ENCODE results near the gene SSBP3. TPM values are rescaled to one million over a fixed set of nuclear protein-coding genes. Genes with fewer than 3 reads are reported as not detected.
"Not testable (repeated sequence)": the region's sequence is repeated elsewhere in the genome, so short reads cannot be mapped to it uniquely, and the experiment has no call there.

SSBP3 gene
- total RNA-seq, 1 donor from 2014 or later = 21.7 TPM

DNA sequence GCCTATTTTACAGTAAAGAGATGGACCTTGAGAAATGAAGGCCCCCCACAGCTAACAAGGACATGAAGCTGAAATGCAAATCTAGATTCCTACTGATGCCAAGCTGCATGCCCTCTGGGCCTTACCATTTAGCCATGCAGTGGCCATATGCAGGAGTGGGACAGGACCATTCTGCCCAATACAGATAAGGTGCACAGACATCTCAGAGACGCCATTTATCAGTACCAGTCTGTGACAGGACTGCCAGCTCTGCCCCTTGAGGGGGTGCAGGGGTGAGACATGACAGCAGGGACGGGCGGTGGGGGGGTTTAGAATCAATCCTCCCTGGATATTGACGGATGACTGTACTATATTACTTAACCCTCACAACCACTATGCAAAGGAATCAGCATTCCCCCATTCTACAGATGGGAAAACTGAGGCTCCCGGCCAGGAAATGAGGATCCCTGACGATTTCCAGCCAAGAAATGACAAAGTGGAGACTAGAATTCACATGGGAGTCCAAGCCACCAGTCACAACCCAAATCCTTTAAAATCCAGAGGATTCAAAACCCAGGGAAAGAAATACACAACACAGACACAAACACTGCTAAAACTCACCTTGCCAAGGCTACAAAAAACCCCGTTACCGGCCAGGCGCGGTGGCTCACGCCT is 10.8 kb downstream of the SSBP3 start:
- DNase-seq (ENCODE audit: low spot score) (no peak), ATAC-seq (no peak)

DNA sequence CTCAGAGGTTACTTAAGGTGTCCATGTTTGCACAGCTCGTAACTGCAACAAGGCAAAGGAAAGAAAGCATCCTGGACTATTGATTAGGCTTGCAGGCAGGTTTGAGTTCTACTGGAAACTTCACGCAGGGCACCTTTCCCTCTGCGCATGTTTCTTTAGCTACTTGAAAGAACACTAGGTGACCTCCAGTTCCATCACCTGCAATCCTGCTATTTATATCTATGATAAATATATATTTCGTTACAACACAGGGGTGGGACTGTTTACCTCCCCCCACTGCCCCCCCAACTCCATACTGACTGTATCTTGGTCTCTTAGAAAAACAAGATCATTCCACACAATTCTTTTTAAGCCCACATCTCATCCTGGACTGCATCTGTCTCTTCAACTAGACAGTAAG is 12.1 kb downstream of the SSBP3 start:
- ATAC-seq (no peak), DNase-seq (ENCODE audit: low spot score) (no peak)

DNA sequence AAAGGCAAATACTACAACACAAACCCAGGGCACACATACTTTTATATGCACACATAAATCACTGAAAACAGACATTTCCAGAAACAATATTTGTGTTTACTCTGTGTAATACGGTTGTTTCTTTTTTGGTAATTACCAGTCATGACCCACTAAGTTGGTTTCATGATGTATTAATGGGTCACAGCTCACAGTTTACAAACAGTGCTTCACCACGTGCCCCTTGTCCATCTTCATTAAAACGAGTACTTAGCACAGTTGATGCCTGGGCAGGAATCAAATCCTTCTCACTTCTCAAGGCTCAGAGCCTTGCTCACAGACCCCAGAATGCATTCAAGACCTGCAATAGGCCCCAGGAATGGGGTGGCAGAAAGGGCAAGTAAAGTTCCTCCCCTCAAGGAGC is 13.8 kb downstream of the SSBP3 start:
- ATAC-seq (no peak), DNase-seq (ENCODE audit: low spot score) (no peak)

DNA sequence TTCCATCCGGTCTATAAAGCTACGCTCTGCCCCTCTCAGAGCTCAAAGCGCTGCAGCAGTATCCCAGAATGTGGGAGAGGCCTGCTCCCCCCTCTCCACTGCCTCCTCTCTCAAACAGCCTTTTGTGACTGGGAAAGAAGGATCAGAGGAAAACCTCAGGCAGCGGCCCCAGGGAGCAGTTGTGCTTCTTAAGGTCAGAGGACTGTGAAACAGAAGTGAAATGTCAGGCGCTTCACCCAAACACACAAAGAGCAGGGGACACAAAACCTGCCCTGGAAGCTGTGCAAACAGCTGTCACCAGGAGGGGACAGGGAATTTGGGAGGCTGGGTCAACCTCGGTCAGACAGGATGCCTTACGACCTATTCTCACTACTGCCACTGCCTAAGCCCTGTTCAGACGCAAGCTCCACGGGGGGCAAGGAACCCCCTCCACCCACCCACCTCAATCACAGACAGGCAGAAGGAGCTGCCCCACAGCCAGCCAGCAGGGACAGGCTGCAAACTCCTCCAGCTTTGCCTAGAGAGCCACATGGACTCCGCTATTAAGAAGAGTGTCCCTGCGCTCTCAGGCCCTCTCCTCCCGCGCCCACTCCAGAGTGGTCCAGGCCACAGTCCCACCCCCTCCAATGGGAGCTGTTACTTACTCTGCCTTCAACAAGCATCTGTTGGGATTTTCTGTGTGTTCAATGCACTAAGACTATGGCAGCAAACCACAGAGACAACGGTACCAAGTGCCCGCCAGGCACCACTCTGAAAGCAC is 14.6 kb downstream of the SSBP3 start:
- ATAC-seq (no peak), DNase-seq (ENCODE audit: low spot score) (no peak)

DNA sequence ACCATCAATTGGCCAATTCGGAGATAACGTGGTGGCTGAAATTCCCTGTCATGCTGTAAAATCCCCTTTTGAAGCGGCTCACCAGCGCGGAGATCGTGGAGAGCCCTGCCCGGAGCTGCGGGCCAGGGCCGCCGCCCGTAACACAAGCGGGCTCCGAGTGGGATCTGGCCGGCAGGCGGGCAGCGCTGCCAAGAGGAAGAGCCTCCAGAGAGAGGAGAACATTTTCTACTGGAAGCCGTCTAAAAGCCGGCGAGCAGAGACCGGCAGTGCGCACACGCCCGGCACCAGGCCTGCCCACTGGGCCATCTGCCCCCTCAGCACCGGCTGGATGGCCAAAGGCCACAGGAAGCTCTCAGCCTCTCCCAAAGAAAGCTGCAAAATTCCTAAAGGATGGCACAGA is 15.5 kb downstream of the SSBP3 start:
- no peak for ATAC-seq
- DNase-seq (ENCODE audit: low spot score) = no peak

DNA sequence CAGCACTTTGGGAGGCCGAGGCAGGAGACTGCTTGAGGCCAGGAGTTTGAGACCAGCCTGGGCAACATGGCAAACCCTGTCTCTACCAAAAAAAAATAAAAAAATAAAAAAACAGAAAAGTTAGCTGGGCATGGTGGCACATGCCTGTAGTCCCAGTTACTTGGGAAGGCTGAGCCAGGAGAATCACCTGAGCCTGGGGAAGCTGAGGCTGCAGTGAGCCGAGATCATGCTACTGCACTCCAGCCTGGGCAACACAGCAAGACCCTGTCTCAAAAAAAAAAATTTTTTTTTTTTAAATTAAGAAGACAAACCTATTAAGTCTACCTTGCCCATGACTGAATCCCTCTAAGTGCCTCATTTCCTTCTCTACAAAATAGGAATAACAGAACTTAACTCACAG is 16.6 kb downstream of the SSBP3 start:
- ATAC-seq; DNase-seq (ENCODE audit: low spot score): not testable (repeated sequence)

DNA sequence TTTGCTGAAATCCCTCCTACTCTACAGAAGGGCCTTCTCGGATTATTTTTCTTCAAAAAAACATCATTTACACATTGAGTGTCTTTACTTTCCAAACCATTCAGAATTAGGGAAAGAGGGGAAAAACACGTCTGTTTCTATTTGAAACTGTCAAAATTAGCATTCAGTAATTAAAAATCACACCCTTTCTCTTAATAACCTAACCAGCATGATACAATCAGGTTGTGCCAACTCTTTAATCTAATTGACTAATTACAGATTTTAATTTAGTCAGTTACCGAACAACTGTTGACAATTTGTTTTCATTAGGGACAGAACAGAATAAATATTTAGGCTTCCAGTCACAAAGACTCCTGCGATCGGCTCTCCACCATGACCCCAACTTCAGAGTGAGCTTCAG is 18.8 kb downstream of the SSBP3 start:
- ATAC-seq (no peak), DNase-seq (ENCODE audit: low spot score) (no peak)

DNA sequence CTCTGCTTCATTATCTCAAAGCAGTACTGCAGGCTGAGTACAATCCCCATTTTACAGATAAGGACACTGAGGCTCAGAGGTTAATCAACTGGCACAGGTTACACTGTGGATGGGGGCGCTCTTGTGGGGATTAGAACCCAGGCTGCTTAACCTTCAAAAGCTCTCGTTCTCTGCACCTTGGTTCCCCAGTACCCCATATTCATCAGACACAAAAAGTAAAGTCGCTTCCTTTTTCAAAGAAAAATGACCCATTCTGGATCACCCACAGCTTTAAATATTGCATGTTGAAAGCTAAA is 20.5 kb downstream of the SSBP3 start:
- DNase-seq (ENCODE audit: low spot score) = no peak
- no peak for ATAC-seq

DNA sequence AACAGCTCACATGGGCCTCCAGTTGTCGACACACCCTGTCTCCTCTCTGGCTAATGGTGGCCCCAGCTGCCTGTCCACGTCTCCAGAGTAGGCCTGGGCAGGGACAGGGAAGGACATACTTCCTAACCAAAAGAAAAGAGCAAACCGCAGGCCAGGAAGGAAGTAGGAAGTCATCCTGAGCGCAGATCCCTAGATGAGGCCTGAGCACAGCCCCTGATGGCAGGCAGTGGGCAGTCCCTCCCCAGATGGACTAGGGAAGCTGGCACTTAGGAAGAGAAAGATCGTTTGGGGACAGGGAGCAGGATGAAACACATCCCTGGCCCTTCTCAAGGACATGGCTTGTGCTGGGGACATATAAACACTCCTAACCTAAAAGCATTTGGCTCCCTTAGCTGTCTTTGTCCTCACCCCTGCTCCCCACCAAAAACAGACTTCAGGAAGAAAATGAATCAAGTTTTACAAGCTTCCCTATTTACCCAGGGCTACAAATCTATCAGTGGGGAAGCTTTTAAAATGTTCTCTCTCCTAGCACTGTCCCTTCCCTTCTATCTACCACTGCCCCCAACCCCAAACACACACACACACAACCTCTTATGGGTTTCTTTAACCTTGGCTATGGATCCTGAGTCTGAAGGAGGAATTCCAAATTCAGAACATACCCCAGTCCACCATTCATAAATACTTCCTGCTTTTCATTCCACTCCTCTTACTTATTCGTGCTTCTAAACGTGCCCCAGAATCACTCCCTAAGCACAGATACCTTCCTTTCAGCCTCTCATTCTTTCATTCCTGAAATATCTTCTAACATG is 21.1 kb downstream of the SSBP3 start:
- ATAC-seq = no peak

DNA sequence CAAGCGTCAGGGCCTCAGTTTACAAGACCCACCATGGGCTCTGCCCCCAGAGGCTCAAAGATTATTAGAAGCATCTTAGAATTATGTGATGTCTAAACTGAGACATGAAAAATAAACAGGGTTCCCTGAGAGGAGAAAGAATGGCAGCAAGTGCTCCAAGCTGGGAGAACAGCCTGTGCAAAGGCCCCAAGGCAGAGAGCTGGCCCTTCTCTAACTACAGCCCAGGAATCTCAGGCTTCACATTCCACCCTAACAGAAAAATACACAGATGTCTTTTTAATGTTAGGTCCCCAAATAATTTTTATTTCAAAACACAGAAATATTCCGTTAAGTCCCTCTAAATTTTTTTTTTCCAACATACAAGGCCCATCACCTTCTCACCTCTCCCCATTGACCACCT is 21.7 kb downstream of the SSBP3 start:
- DNase-seq (ENCODE audit: low spot score) (no peak), ATAC-seq (no peak)

More for the DNA sequence above, 21.1 kb downstream of the SSBP3 start:
- no peak for DNase-seq (ENCODE audit: low spot score)

DNA sequence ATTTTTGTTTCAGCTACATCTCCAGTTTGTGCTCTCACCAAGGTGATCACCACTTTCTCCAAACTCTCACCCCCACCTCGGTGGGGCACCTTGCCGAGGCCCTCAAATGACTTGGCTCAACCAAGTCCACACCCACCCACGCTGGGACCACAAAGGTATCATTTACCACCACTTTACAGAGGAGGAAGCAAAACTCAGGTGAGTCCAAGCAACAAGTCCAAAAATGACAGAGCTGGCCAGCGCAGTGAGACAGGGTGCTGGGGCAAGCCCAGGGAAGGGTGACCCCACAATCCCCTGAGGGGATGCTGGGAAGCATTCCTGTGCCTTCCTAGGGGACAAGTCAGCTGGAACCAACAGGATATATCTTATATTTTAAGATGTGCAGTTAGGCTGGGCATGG is 24.7 kb downstream of the SSBP3 start:
- no peak for ATAC-seq
- DNase-seq (ENCODE audit: low spot score) = no peak

DNA sequence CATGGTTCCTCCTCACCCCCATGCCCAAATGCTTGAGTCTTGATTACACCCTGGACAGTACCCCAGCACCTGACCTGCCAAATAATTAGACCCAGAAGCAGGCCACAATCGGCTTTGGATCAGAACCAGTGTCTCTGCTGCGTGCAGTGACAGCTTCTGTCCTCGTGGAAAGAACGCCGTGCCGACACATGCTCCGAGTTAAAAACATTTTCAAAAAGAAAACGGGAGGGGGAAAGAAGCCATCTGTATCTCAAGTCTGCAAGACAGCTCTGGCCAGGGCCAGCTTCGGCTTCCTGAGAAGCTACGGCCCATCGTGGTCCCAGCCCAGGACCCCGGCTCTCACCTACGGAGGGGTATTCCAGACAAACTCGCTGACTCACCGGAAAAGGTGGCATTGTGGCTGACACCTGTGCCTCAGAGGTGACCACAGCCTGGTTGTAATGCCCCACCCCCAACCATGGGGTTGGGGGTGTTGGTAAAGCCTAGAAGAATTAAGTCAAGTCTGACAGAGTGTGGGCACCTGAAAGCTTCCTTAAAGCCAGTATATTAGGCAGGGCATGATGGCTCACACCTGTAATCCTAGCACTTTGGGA is 25.8 kb downstream of the SSBP3 start:
- ATAC-seq (no peak), DNase-seq (ENCODE audit: low spot score) (no peak)

DNA sequence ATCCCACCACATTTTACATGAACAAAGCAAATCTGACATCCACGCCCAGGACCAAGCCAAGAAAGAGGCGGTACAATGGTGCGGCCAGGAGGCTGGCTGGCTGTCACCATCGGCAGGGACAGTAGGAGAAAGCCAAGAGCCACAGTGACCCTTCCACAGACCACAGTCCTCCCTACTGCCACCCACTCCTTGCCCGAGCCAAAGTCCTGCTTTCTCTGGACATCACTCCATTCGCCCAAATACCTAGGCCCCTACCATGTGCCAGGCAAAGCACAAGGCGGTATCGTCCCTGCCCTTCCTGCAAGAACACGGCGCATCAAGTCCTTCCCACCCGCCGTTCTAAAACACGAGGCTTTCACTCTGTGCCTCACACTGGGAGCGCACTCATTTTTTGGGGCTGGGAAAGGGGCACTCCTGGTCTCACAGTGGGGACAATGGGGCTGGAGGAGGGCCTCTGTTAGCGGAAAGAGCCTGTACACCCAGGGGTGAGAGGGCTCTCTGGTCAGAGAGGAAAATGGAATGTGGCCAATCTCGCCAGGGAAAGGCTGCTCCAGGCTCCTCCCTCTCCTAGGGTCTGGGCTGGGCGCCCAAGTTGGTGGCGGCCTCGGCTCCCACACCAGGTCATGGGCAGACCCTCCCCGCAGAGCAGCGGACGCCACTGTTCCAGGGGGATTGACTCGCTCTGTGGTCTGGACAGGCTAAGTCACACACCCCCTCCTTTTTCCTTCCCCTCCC is 26.5 kb downstream of the SSBP3 start:
- DNase-seq (ENCODE audit: low spot score) = peak; percentile 76
- ATAC-seq = peak; percentile 76

DNA sequence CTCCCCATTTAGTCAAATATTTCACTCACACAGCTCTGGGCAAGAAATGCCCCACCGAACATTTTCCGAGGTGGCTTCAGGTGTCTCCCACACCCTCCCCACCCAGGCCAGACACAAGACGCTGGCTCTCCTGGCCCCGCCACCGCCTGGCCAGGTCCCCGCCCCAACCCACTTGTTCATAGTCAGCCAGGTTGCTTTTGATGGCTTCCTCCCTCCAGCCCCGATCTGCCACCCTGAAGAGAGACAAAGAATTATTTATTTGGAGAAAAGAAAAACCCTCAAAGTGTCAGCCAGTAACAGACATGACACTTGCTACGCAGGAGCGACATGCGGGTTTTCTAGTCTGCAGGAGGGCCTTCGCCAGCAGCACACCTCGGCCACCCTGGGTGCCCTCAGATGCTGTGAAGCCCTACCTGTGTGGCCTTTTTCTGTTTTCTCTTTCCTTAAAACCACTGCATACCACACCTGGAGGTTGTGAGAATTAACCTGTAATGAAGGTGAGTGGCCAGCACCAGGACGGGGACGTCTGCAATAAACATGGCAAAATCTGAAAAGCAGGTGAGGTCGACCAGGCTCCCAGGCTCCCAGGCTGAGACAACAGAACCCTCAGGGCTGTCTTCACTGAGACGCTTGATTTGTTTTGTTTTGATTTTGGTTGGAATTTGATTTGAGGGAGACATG is 27.2 kb downstream of the SSBP3 start:
- ATAC-seq (no peak), DNase-seq (ENCODE audit: low spot score) (no peak)

DNA sequence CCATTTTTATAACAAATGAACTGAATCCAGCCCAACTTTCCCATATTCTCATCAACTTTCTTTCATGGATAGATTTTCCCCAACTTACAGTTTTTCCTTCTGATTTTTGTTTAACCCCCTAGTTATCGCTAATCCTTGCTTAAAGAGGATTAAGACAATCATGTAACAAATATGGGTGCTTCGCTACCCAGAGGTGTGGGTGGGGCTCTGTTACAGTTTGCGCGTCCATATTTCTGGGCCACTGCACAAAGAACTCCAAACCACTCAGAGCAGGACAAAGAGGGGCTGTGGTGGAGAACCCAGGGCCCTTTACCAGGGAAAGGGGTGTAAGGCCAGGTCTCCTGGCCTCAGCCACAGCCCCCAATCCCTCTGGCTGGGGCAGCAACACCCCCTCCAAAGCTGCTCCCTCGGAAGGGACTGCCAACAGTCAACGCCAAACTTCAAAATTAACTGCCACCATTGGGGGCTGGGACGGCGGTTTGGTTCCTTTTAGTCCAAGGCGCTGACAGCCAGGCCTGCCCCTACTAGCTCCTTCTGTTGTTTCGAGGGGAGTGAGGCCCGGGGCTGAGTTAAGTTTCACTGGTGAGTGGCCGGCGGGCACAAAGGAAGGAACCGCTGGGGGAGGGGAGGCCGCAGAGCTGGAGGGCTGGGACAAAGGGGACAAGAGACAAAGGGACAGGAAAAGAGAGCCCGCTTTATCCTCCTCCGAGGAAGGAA is 27.9 kb downstream of the SSBP3 start:
- no peak for ATAC-seq
- DNase-seq (ENCODE audit: low spot score) = no peak

DNA sequence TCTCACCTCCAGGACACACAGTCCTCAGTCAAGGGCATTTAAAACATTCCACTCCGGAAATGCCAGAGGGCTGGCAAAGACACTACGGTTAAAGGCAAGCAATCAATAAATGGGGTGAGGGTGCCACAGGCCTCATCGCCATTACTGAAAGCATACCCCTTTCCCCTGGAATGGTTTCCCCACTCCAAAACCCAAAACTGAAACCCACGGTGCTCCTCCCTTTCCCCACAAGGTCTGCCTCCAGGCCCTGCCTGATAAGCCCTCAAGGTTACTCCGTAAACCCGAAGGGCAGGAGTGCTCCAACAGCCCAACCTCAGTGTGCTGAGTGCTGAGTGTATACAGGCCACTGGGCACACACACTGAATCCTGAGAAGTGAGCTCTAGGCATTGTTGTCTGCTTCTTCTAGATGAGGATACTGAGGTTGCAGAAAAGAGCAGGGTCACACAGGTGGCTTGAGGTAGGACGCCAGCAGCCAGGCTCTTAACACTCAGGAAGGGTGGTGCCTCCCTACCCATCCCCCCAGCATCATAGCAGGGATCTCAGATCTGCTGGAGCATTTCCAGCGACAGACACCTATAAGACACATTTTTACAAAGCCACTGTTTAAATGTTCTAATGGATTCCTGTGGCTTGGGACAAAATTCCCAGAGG is 29.0 kb downstream of the SSBP3 start:
- ATAC-seq = peak; percentile 48
- DNase-seq (ENCODE audit: low spot score) = no peak

DNA sequence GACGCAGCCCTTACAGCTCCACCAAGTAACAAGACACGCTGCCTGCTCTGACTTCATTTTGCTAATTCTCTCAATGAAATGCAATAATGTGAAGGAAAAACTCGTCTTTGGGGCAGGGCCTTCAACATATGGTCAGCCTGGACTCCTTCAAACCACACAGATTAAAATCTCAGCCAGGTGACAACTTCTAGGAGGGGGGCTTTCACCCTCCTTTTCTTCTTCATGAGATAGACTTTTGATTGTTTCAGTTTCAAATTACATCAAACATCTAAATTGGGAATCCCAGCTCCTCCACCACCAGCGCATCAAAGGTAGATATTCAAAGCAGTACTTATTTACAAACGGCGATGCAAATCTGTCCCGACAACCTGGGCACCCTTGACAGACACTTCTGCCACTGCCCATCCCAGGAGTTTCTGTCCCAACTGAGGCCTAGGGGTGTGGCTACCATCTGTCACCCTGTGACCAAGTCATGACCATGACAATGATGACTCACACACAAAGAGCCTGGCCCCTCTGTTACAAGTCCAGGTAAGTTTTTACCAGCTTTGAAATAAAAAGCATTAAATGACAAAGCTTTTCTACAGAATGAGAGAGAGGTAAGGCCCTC is 29.7 kb downstream of the SSBP3 start:
- DNase-seq (ENCODE audit: low spot score) (no peak), ATAC-seq (no peak)

DNA sequence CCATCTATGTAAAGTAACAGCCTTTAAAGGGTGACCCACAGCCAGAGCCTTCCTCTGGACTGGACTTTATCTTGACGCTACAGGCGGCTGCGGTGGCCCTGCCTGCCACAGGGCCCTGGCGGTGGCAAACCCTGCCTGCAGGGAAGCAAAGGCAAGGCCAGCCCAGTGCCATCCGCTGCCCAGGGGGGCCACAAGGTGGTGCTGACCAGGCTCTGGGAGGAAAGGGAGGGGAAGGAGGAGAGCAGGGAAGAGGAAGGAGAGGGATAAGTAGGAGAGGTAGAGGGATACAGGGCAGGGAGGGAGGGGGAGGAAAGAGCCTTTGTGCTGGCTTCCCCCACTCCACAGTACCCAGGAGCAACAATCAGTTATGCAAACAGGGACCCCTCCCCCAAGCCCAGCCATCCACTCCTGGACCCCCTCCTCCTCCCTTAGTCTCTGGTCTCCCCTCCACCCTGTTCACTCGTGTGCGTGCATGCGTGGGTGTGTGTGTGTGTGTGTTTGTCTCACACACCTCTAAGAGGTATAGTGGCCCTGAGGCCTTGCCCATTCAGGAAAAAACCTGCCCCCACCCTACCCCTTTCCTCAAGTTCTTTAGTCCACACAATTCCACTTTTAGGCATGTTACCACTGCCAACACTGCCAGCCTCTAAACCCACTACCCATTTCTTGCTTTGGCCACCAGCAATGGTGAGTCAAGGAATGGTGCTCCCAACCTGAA is 30.3 kb downstream of the SSBP3 start:
- ATAC-seq = peak; percentile 18
- DNase-seq (ENCODE audit: low spot score) = no peak

All from left lobe of liver (tissue), 2 donors.